Gastroesophageal sphincter (tissue), 4 donors: ENCODE results near the gene SLC43A1. TPM values are rescaled to one million over a fixed set of nuclear protein-coding genes. Genes with fewer than 3 reads are reported as not detected.

Experiments
- ATAC-seq: fragments of 150-250 bp; one replicate; pipeline ENCODE4 v1.9.1; 2016; ENCODE audit warnings: mild to moderate bottlenecking, moderate library complexity
- H3K27ac ChIP-seq, 4 donors: fragments of 200-600 bp; sonication (generic) in 3 of 4; 1 replicate in 3 of 4; 2 replicates in 1 of 4; pipeline ENCODE4 v1.5.1; 2016 to 2019
- H3K27me3 ChIP-seq: fragments of 200-600 bp; sonication (generic); one replicate; pipeline ENCODE4 v1.5.1; 2019
- H3K36me3 ChIP-seq, 2 donors: fragments of 200-600 bp; sonication (generic); one replicate each; pipeline ENCODE4 v1.5.1; 2019; ENCODE audit warnings: control low read depth in 1 of 2
- H3K4me1 ChIP-seq, 3 donors: fragments of 200-600 bp; sonication (generic); 1 replicate in 2 of 3; 2 replicates in 1 of 3; pipeline ENCODE4 v1.5.1; 2016 to 2019; ENCODE audit warnings: control low read depth in 2 of 3
- H3K4me3 ChIP-seq, 2 donors: fragments of 200-600 bp; sonication (generic); one replicate each; pipeline ENCODE4 v1.5.1; 2019; ENCODE audit warnings: mild to moderate bottlenecking in 1 of 2, moderate library complexity in 1 of 2
- H3K9me3 ChIP-seq, 3 donors: fragments of 200-600 bp; sonication (generic); one replicate each; pipeline ENCODE4 v1.5.1; 2017 to 2019; ENCODE audit warnings: control low read depth in 2 of 3
- EP300 ChIP-seq: sonication (generic); formaldehyde crosslinking; IDR thresholded peaks from one replicate; pipeline ENCODE4 v1.6.1; 2017; ENCODE audit warnings: antibody characterized with exemption, mild to moderate bottlenecking
- POLR2A ChIP-seq, 2 donors: fragments of 450-650 bp; IDR thresholded peaks; one replicate each; pipeline ENCODE4 v1.6.1; 2017; ENCODE audit warnings: antibody characterized with exemption in 2 of 2, mild to moderate bottlenecking in 2 of 2, moderate library complexity in 1 of 2
- POLR2AphosphoS5 ChIP-seq: sonication (generic); formaldehyde crosslinking; IDR thresholded peaks from one replicate; pipeline ENCODE4 v1.6.1; 2017; ENCODE audit warnings: antibody characterized with exemption
- WGBS, 2 donors: methylation state at CpG; one replicate each; pipeline ENCODE4 v1.1.5; 2018; ENCODE audit warnings: low coverage in 1 of 2; 5-methylcytosine and 5-hydroxymethylcytosine counted together
- total RNA-seq, 4 donors: library from RNA; depleted of rRNA; stranded (reverse); fragments of >200 nt; gene quantifications; one replicate each; pipeline ENCODE4 v1.1.0, GENCODE V29; 2016
- TF ChIP-seq, protein P1 (sequence below), 4 experiments: fragments of 200-600 bp in 2 of 4; fragments of 450-650 bp in 2 of 4; sonication (generic) in 1 of 4; IDR thresholded peaks; one replicate each; pipeline ENCODE4 v1.5.1; 2017 to 2019; ENCODE audit warnings: antibody characterized with exemption in 4 of 4, mild to moderate bottlenecking in 2 of 4, moderate library complexity in 2 of 4

Gene SLC43A1
- total RNA-seq, 4 donors from 2014 or later = 14.8 to 36.6 (median 19.7) TPM

DNA sequence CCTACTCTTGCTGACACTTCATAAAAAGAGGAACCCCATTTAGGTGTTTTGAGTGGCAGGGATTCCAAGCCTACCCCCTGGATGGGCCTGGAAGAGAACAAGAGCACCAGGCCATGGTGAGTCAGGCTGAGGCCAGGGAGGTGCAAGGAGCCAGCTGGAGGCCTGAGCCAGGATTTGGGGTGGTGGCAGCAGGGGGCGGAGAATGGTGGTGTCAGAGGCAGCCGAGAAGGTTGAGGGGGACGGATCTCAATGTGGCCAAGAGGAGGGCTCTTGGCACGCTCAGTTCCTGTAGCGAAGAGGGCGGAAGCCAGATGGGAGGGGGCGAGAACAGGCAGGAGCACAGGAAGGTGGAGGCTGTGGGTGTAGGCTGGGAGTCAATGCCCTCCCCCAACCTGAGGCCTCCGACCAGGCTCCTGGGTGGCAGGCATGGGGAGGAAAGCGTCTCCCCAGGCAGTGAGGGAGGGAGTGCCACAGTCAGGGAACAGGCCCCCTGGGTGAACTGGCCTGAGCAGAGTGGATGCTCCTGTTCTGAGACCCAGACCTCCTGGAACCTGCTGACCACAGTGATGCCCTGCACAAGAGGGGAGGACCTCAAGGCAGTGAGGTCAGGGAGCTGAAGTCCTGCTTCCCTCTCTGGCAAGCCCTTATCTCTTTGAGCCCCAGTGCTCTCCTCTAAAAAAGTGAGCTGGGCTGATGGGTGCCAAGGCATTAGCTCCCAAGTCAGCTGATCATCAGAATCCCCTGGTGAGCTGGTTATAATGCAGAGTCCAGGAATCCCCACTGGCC lies 41.3 kb downstream of the SLC43A1 start:
- Histone ChIP-seq H3K36me3 (no peaks in the 10 kb centered on the region), H3K27ac (no peak overlapping the region), H3K4me3 (no peak overlapping the region), H3K27me3 (peaks cover 59% of the 10 kb centered on the region), H3K4me1 (peaks cover 0 to 17% (median 8%) of the 10 kb centered on the region in 3 donors), H3K9me3 (no peaks in the 10 kb centered on the region)
- 53 to 70% methylated on average over 2 to 5 of the region's 9 CpGs for WGBS, 2 donors
- no peak for TF ChIP-seq EP300
- no peak for TF ChIP-seq POLR2AphosphoS5
- no peak for TF ChIP-seq POLR2A (IDR thresholded peaks at IDR 0.05)
- TF ChIP-seq, protein P1, sequence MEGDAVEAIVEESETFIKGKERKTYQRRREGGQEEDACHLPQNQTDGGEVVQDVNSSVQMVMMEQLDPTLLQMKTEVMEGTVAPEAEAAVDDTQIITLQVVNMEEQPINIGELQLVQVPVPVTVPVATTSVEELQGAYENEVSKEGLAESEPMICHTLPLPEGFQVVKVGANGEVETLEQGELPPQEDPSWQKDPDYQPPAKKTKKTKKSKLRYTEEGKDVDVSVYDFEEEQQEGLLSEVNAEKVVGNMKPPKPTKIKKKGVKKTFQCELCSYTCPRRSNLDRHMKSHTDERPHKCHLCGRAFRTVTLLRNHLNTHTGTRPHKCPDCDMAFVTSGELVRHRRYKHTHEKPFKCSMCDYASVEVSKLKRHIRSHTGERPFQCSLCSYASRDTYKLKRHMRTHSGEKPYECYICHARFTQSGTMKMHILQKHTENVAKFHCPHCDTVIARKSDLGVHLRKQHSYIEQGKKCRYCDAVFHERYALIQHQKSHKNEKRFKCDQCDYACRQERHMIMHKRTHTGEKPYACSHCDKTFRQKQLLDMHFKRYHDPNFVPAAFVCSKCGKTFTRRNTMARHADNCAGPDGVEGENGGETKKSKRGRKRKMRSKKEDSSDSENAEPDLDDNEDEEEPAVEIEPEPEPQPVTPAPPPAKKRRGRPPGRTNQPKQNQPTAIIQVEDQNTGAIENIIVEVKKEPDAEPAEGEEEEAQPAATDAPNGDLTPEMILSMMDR (IDR thresholded peaks at IDR 0.05) = no peak
- ATAC-seq = no peak

DNA sequence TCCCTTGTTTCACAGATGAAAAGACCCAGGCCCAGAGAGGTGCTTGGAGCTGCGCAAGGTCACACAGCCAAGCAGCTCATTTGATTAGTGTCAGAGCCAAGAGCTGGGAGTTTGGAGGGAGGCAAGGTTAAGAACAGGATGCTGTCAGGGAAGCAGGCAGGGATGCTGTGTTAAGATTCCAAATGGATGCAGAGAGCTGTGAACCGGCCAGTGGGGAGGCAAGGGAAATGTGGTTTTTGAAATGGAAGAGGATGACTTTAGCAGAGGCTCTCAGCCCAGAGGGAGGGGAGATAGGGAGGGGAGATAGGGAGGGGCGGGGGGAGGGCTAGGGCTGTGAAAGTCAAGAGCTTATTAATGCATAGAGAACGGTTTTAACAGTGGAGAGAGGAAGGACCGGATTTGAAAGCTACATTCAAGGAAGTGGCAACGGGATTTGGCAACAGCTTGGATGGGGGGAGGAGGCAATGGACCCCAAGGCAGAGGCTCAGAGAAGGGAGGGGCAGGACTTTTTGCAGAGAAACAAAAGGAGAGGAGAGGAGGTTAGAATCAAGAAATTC lies 42.1 kb downstream of the SLC43A1 start:
- H3K27me3 ChIP-seq = peaks cover 59% of the 10 kb centered on the region
- H3K27ac ChIP-seq = no peak overlapping the region
- no peak overlapping the region for H3K4me3 ChIP-seq
- H3K4me1 ChIP-seq = peaks cover 0 to 17% (median 8%) of the 10 kb centered on the region in 3 donors
- H3K9me3 ChIP-seq = no peaks in the 10 kb centered on the region
- no peak for TF ChIP-seq POLR2A (IDR thresholded peaks at IDR 0.05)
- no peak for TF ChIP-seq POLR2AphosphoS5
- no peak for TF ChIP-seq EP300
- H3K36me3 ChIP-seq = no peaks in the 10 kb centered on the region
- ATAC-seq = no peak
- 26 to 43% methylated on average over 3 to 5 of the region's 6 CpGs for WGBS, 2 donors

DNA sequence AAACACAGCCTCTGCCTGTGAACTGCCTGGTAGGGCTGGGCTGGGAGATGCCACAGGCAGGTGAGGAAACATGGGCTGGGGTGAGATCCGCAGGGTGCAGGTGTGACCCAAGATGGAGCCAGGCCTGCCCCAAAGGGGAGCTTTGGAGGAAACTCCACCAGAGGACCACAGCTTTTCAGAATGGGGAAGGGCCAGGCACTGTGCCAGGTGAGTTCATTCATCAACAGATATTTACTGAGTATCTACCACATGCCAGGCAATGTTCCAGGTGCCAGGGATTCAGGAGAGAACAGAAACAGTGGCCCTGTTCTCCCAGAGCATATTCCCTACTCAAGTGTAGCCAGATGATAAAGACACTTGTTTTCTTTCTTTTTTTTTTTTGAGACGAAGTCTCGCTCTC lies 44.0 kb downstream of the SLC43A1 start:
- no peaks in the 10 kb centered on the region for H3K9me3 ChIP-seq
- H3K4me3 ChIP-seq = no peak overlapping the region
- no peak overlapping the region for H3K27ac ChIP-seq
- no peaks in the 10 kb centered on the region for H3K36me3 ChIP-seq
- ATAC-seq = no peak
- TF ChIP-seq EP300 = no peak
- no peak for TF ChIP-seq POLR2AphosphoS5
- no peak for TF ChIP-seq POLR2A (IDR thresholded peaks at IDR 0.05)
- TF ChIP-seq, protein P1 (IDR thresholded peaks at IDR 0.05) = no peak
- WGBS, 2 donors = 60 to 93% methylated on average over 1 to 2 of the region's 3 CpGs
- H3K4me1 ChIP-seq = peaks cover 0 to 11% (median 6%) of the 10 kb centered on the region in 3 donors
- peaks cover 60% of the 10 kb centered on the region for H3K27me3 ChIP-seq

DNA sequence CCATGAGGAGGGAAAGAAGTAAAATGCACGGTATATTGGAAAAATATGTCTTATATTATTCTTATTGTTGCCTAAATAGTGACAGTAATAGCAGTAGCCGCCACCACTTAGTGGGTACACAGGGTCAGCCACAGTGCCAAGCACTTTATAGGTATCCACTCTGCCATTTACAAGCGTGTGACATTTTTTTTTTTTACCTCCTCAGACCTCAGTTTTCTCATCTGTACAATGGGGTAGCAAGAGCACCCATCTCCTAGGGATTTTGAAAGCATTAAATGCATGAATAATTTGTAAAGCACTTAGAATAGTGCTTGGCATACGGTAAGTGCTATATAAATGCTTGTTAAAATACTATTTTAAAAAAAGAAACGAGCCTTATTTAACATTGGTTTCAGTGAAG lies 46.2 kb downstream of the SLC43A1 start:
- Histone ChIP-seq H3K27ac (no peak overlapping the region), H3K4me1 (no peaks in the 10 kb centered on the region), H3K9me3 (no peaks in the 10 kb centered on the region), H3K4me3 (no peak overlapping the region), H3K36me3 (no peaks in the 10 kb centered on the region), H3K27me3 (peaks cover 42% of the 10 kb centered on the region)
- no peak for ATAC-seq
- TF ChIP-seq POLR2A (IDR thresholded peaks at IDR 0.05) (no peak), POLR2AphosphoS5 (no peak), EP300 (no peak)
- TF ChIP-seq, protein P1 (IDR thresholded peaks at IDR 0.05) = no peak
- 62 to 79% methylated on average over 4 to 5 of the region's 5 CpGs for WGBS, 2 donors

DNA sequence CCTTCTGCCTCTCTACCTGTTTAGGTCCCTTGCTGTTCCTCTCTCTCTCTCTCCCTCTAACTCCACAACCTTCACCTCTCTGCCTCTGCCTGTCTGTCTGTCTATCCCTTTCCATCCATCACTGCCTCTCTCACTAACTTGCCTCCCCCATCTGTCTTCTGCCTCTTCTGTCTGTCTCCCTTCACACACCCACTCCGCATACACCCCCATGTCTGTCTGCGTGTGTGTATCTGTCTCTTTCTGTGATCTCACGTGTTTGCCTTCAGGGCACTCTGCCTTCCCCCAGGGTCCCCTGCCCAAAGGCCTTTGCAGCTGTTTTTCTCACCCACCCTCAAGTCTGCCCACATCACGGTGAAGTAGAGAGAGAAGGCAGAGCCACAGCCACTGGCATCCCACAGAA lies 47.2 kb downstream of the SLC43A1 start:
- WGBS, 2 donors = 57 to 64% methylated on average over 3 to 4 of the region's 4 CpGs
- no peak for ATAC-seq
- Histone ChIP-seq H3K27me3 (peaks cover 42% of the 10 kb centered on the region), H3K9me3 (no peaks in the 10 kb centered on the region), H3K27ac (no peak overlapping the region), H3K4me1 (no peaks in the 10 kb centered on the region), H3K4me3 (no peak overlapping the region), H3K36me3 (no peaks in the 10 kb centered on the region)
- TF ChIP-seq POLR2A (IDR thresholded peaks at IDR 0.05) (no peak), EP300 (no peak), POLR2AphosphoS5 (no peak)
- TF ChIP-seq, protein P1 (IDR thresholded peaks at IDR 0.05) = no peak
